Measurements from ENCODE around the gene CTTNBP2NL.

DNA sequence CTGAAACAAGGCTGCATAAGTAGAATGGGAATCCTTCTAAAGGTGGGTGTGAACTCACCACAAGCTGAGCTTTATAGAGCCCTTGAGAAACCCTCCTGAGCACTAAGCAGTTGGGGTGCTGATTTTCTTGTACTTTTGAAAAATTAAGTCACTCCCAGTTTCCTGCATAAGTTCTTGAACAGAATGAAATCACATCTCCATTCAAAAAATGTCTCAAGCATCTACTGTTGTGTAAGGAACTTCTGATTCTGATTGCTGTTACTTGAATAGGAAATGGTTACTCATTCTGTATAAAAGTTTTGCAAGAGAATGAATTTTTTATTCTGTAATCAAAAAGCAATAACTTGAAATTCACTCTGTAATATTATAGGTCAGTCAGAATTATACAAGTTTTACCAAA is 61.9 kb downstream of the CTTNBP2NL start:
- TF ChIP-seq CTCF (IDR thresholded peaks at IDR 0.05): no peak
- no peak for TF ChIP-seq RFX5 (IDR thresholded peaks at IDR 0.05)
- TF ChIP-seq POLR2A (IDR thresholded peaks at IDR 0.05; ENCODE audit: low read length): no peak
- no peak for TF ChIP-seq SREBF2 (IDR thresholded peaks at IDR 0.05)
- TF ChIP-seq HDAC2 (IDR thresholded peaks at IDR 0.05): no peak
- TF ChIP-seq RARB (CRISPR knock-in tag; IDR thresholded peaks at IDR 0.05): no peak
- no peak for TF ChIP-seq MAX (IDR thresholded peaks at IDR 0.05)
- TF ChIP-seq CBX2 (IDR thresholded peaks at IDR 0.05; ENCODE audit: borderline replicate concordance, low read depth): no peak
